Subcutaneous abdominal adipose tissue (tissue), 5 donors: ENCODE measurements around the gene CCDC149.
A peak's percentile ranks its signal among the peaks of the same experiment; 100 is the strongest.

Source experiments
- H3K27ac ChIP-seq: one replicate; pipeline ENCODE4 v1.7.0; 2013; ENCODE audit warnings: low read depth, mild to moderate bottlenecking, inconsistent platforms, low read length, moderate library complexity
- H3K27me3 ChIP-seq, 5 donors: one replicate each; pipeline ENCODE4 v1.7.0; 2013; ENCODE audit warnings: low read length in 5 of 5, inconsistent platforms in 1 of 5; ENCODE audit not compliant: control insufficient read depth in 5 of 5, insufficient read depth in 4 of 5
- H3K36me3 ChIP-seq, 5 donors: one replicate each; pipeline ENCODE4 v1.7.0; 2013; ENCODE audit warnings: low read length in 5 of 5; ENCODE audit not compliant: control insufficient read depth in 5 of 5, insufficient read depth in 5 of 5
- H3K4me1 ChIP-seq, 5 donors: one replicate each; pipeline ENCODE4 v1.7.0; 2013; ENCODE audit warnings: low read length in 5 of 5, mild to moderate bottlenecking in 3 of 5, moderate library complexity in 1 of 5; ENCODE audit not compliant: control insufficient read depth in 5 of 5, insufficient read depth in 5 of 5
- H3K4me3 ChIP-seq, 5 donors: one replicate each; pipeline ENCODE4 v1.7.0; 2013; ENCODE audit warnings: low read length in 5 of 5, low read depth in 1 of 5
- H3K9ac ChIP-seq, 5 donors: one replicate each; pipeline ENCODE4 v1.7.0; 2013; ENCODE audit warnings: low read length in 5 of 5, mild to moderate bottlenecking in 4 of 5, moderate library complexity in 3 of 5
- H3K9me3 ChIP-seq, 5 donors: one replicate each; pipeline ENCODE4 v1.7.0; 2013; ENCODE audit warnings: low read length in 5 of 5; ENCODE audit not compliant: control insufficient read depth in 5 of 5
- donor health status: healthy.
- donor health status: healthy.
- donor health status: healthy.
- donor health status: healthy.
- donor health status: healthy.

CCDC149 gene

GRCh38 chr4:24912252-24913118 lies at the start of gene CCDC149:
TSS of gene CCDC149 (minus strand) at chr4:24913042. CDS start at chr4:24912864, 178 bp downstream.
- H3K36me3 ChIP-seq: peaks cover 4 to 32% (median 12%) of the 10 kb centered on the region in 5 donors
- H3K4me3 ChIP-seq: peak within 1 kb of the TSS; percentile 64 to 79 (median 72)
- H3K27ac ChIP-seq: peak within 1 kb of the TSS; percentile 57

GRCh38 chr4:24957886-24958285 lies 45.0 kb upstream of the CCDC149 start:
- Histone ChIP-seq H3K27me3 (no peaks in the 10 kb centered on the region), H3K4me1 (no peaks in the 10 kb centered on the region), H3K9me3 (peaks cover 2 to 9% (median 7%) of the 10 kb centered on the region in 5 donors), H3K4me3 (no peak overlapping the region), H3K27ac (no peak overlapping the region), H3K36me3 (no peaks in the 10 kb centered on the region), H3K9ac (no peak overlapping the region)

More at GRCh38 chr4:24912252-24913118, at the start of gene CCDC149:
- Histone ChIP-seq H3K4me1 (peaks cover 0 to 17% (median 13%) of the 10 kb centered on the region in 5 donors), H3K9me3 (peaks cover 0 to 11% (median 5%) of the 10 kb centered on the region in 5 donors), H3K9ac (peak within 1 kb of the TSS; percentile 66 to 90 (median 82)), H3K27me3 (no peaks in the 10 kb centered on the region)

- H3K9ac ChIP-seq: no peak overlapping the region
- no peak overlapping the region for H3K27ac ChIP-seq
- H3K4me3 ChIP-seq: no peak overlapping the region
- H3K4me1 ChIP-seq: no peaks in the 10 kb centered on the region
- no peaks in the 10 kb centered on the region for H3K27me3 ChIP-seq
- H3K9me3 ChIP-seq: peaks cover 2 to 9% (median 7%) of the 10 kb centered on the region in 5 donors
- H3K36me3 ChIP-seq: no peaks in the 10 kb centered on the region
Observed at GRCh38 chr4:24956763-24957162, 43.9 kb upstream of the CCDC149 start.

GRCh38 chr4:24956091-24956490 lies 43.2 kb upstream of the CCDC149 start:
- no peaks in the 10 kb centered on the region for H3K36me3 ChIP-seq
- H3K4me3 ChIP-seq: no peak overlapping the region
- H3K9ac ChIP-seq: no peak overlapping the region
- no peaks in the 10 kb centered on the region for H3K4me1 ChIP-seq
- H3K9me3 ChIP-seq: peaks cover 2 to 9% (median 7%) of the 10 kb centered on the region in 5 donors
- H3K27ac ChIP-seq: no peak overlapping the region
- no peaks in the 10 kb centered on the region for H3K27me3 ChIP-seq

- no peaks in the 10 kb centered on the region for H3K36me3 ChIP-seq
- no peaks in the 10 kb centered on the region for H3K4me1 ChIP-seq
- H3K9me3 ChIP-seq: peaks cover 2 to 13% (median 7%) of the 10 kb centered on the region in 5 donors
- H3K27ac ChIP-seq: no peak overlapping the region
- H3K4me3 ChIP-seq: no peak overlapping the region
- H3K27me3 ChIP-seq: no peaks in the 10 kb centered on the region
- no peak overlapping the region for H3K9ac ChIP-seq
Observed at GRCh38 chr4:24952667-24953066, 39.8 kb upstream of the CCDC149 start.

GRCh38 chr4:24949970-24950369 lies 37.1 kb upstream of the CCDC149 start:
- Histone ChIP-seq H3K4me1 (no peaks in the 10 kb centered on the region), H3K36me3 (no peaks in the 10 kb centered on the region), H3K9me3 (peaks cover 2 to 12% (median 7%) of the 10 kb centered on the region in 5 donors), H3K4me3 (no peak overlapping the region), H3K27ac (no peak overlapping the region), H3K9ac (no peak overlapping the region), H3K27me3 (no peaks in the 10 kb centered on the region)

- H3K9me3 ChIP-seq: peaks cover 5 to 25% (median 15%) of the 10 kb centered on the region in 5 donors
Observed at GRCh38 chr4:24937917-24938281, 25.1 kb upstream of the CCDC149 start.

GRCh38 chr4:24937176-24937916 lies 24.5 kb upstream of the CCDC149 start:
- H3K4me1 ChIP-seq: no peaks in the 10 kb centered on the region
- no peak overlapping the region for H3K9ac ChIP-seq
- peaks cover 5 to 28% (median 15%) of the 10 kb centered on the region in 5 donors for H3K9me3 ChIP-seq
- no peak overlapping the region for H3K27ac ChIP-seq
- H3K4me3 ChIP-seq: no peak overlapping the region
- H3K27me3 ChIP-seq: no peaks in the 10 kb centered on the region
- H3K36me3 ChIP-seq: no peaks in the 10 kb centered on the region

More at GRCh38 chr4:24937917-24938281, 25.1 kb upstream of the CCDC149 start:
- Histone ChIP-seq H3K27ac (no peak overlapping the region), H3K4me1 (no peaks in the 10 kb centered on the region), H3K27me3 (no peaks in the 10 kb centered on the region), H3K4me3 (no peak overlapping the region), H3K9ac (no peak overlapping the region), H3K36me3 (no peaks in the 10 kb centered on the region)

GRCh38 chr4:24935856-24936255 lies 23.0 kb upstream of the CCDC149 start:
- Histone ChIP-seq H3K27me3 (no peaks in the 10 kb centered on the region), H3K9me3 (peaks cover 5 to 28% (median 15%) of the 10 kb centered on the region in 5 donors), H3K9ac (no peak overlapping the region), H3K4me1 (no peaks in the 10 kb centered on the region), H3K36me3 (no peaks in the 10 kb centered on the region), H3K4me3 (no peak overlapping the region), H3K27ac (no peak overlapping the region)

GRCh38 chr4:24934311-24934710 lies 21.5 kb upstream of the CCDC149 start:
- Histone ChIP-seq H3K9ac (no peak overlapping the region), H3K27me3 (no peaks in the 10 kb centered on the region)

More at GRCh38 chr4:24934311-24934710, 21.5 kb upstream of the CCDC149 start:
- H3K4me3 ChIP-seq: peak overlapping the region in 1 of 5 donors; percentile 22
- H3K9me3 ChIP-seq: peaks cover 5 to 28% (median 15%) of the 10 kb centered on the region in 5 donors
- H3K27ac ChIP-seq: no peak overlapping the region
- H3K36me3 ChIP-seq: no peaks in the 10 kb centered on the region
- H3K4me1 ChIP-seq: no peaks in the 10 kb centered on the region
